HG02763 (cell line): ENCODE measurements around the gene IQSEC1.

ENCODE experiments used
- ATAC-seq: cut with Tn5 transposase; IDR thresholded peaks from one replicate; pipeline ENCODE4 v1.9.1; 2021; ENCODE audit warnings: mild to moderate bottlenecking, moderate library complexity; ENCODE audit not compliant: unreplicated experiment

IQSEC1 gene

GRCh38 chr3:12941495-12942023 lies 131.7 kb downstream of the IQSEC1 start:
- no peak for ATAC-seq

GRCh38 chr3:12940854-12941253 lies 132.4 kb downstream of the IQSEC1 start:
- no peak for ATAC-seq

GRCh38 chr3:12939137-12939536 lies 134.1 kb downstream of the IQSEC1 start:
- ATAC-seq: no peak

GRCh38 chr3:12938258-12938711 lies 134.9 kb downstream of the IQSEC1 start:
- no peak for ATAC-seq

- ATAC-seq: no peak
These were observed 137.1 kb downstream of the IQSEC1 start for GRCh38 chr3:12935861-12936830.

GRCh38 chr3:12935023-12935860 lies 138.0 kb downstream of the IQSEC1 start:
- ATAC-seq: no peak

GRCh38 chr3:12934431-12934830 lies 138.8 kb downstream of the IQSEC1 start:
- no peak for ATAC-seq

- no peak for ATAC-seq
These were observed 139.3 kb downstream of the IQSEC1 start for GRCh38 chr3:12933901-12934300.

- ATAC-seq: no peak
These were observed 140.5 kb downstream of the IQSEC1 start for GRCh38 chr3:12932754-12933153.

- ATAC-seq: no peak
These were observed 140.9 kb downstream of the IQSEC1 start for GRCh38 chr3:12932347-12932746.

- ATAC-seq: no peak
These were observed 141.8 kb downstream of the IQSEC1 start for GRCh38 chr3:12931273-12931905.

- ATAC-seq: no peak
These were observed 143.4 kb downstream of the IQSEC1 start for GRCh38 chr3:12929801-12930200.

- ATAC-seq: no peak
These were observed 146.6 kb downstream of the IQSEC1 start for GRCh38 chr3:12926660-12927059.

GRCh38 chr3:12925648-12926047 lies 147.6 kb downstream of the IQSEC1 start:
- no peak for ATAC-seq

- no peak for ATAC-seq
These were observed 148.8 kb downstream of the IQSEC1 start for GRCh38 chr3:12924437-12924836.

- no peak for ATAC-seq
These were observed 150.3 kb downstream of the IQSEC1 start for GRCh38 chr3:12922881-12923431.

- no peak for ATAC-seq
These were observed 150.9 kb downstream of the IQSEC1 start for GRCh38 chr3:12922306-12922705.

GRCh38 chr3:12921736-12922135 lies 151.5 kb downstream of the IQSEC1 start:
- ATAC-seq: no peak

- ATAC-seq: no peak
These were observed 152.3 kb downstream of the IQSEC1 start for GRCh38 chr3:12920967-12921366.

GRCh38 chr3:12919205-12919604 lies 154.0 kb downstream of the IQSEC1 start:
- ATAC-seq: no peak

- no peak for ATAC-seq
These were observed 155.0 kb downstream of the IQSEC1 start for GRCh38 chr3:12918231-12918630.
